Gastrocnemius medialis (tissue), 4 donors: ENCODE results near the gene TRIOBP. TPM values are rescaled to one million over a fixed set of nuclear protein-coding genes. Genes with fewer than 3 reads are reported as not detected.

ENCODE experiments used
- ATAC-seq, 2 donors: fragments of 150-250 bp; one replicate each; pipeline ENCODE4 v1.9.1; 2016
- DNase-seq, 2 donors: peaks; one replicate each; pipeline ENCODE4 v3.0.0-alpha.2; 2019
- H3K27ac ChIP-seq, 4 donors: fragments of 200-600 bp; sonication (generic); 1 replicate in 1 of 4; 2 replicates in 3 of 4; pipeline ENCODE4 v1.5.1; 2016 to 2018; ENCODE audit warnings: mild to moderate bottlenecking in 2 of 4, moderate library complexity in 1 of 4
- H3K27me3 ChIP-seq, 3 donors: fragments of 200-600 bp; sonication (generic) in 2 of 3; 1 replicate in 1 of 3; 2 replicates in 2 of 3; pipeline versions ENCODE4 v1.5.1 to v1.6.0; 2016 to 2019; ENCODE audit warnings: mild to moderate bottlenecking in 1 of 3, moderate library complexity in 1 of 3
- H3K36me3 ChIP-seq, 2 donors: fragments of 200-600 bp; sonication (generic) in 1 of 2; one replicate each; pipeline ENCODE4 v1.5.1; 2017 to 2018
- H3K4me1 ChIP-seq, 2 donors: fragments of 200-600 bp; sonication (generic) in 1 of 2; one replicate each; pipeline ENCODE4 v1.5.1; 2016 to 2017; ENCODE audit warnings: mild to moderate bottlenecking in 2 of 2
- H3K4me3 ChIP-seq, 4 donors: fragments of 200-600 bp; sonication (generic) in 3 of 4; 1 replicate in 1 of 4; 2 replicates in 3 of 4; pipeline ENCODE4 v1.5.1; 2016 to 2019; ENCODE audit warnings: mild to moderate bottlenecking in 2 of 4
- H3K9me3 ChIP-seq, 3 donors: fragments of 200-600 bp; sonication (generic) in 2 of 3; 1 replicate in 1 of 3; 2 replicates in 2 of 3; pipeline ENCODE4 v1.5.1; 2016 to 2019
- POLR2A ChIP-seq, 2 donors: fragments of 450-650 bp; IDR thresholded peaks; one replicate each; pipeline ENCODE4 v1.6.1; 2017; ENCODE audit warnings: antibody characterized with exemption in 2 of 2, mild to moderate bottlenecking in 2 of 2, moderate library complexity in 2 of 2
- in situ Hi-C, 4 donors: fragments of 200-750 bp; cut with MboI; loops; one replicate each; pipeline versions ENCODE4 v1.15.0 to v1.8.0; 2017; ENCODE audit warnings: low sequenced_read_pairs in 4 of 4
- intact Hi-C: fragments of 100-400 bp; cut with DNase I; formaldehyde crosslinking; loops from one replicate; pipeline ENCODE4 v1.15.1; 2023; ENCODE audit warnings: low total_unique reads
- total RNA-seq, 4 donors: library from RNA; depleted of rRNA; stranded (reverse); fragments of >200 nt; gene quantifications; one replicate each; pipeline versions ENCODE4 v1.1.0 to v1.2.3, GENCODE V29; 2016
- TF ChIP-seq, protein P1 (sequence below), 5 experiments: fragments of 450-650 bp in 3 of 5; fragments of 200-600 bp in 2 of 5; sonication (generic) in 2 of 5; IDR thresholded peaks in 4 of 5; conservative IDR thresholded peaks in 1 of 5; 1 replicate in 4 of 5; 2 replicates in 1 of 5; pipeline ENCODE4 v1.5.1; 2016 to 2019; ENCODE audit warnings: antibody characterized with exemption in 5 of 5, mild to moderate bottlenecking in 3 of 5, moderate library complexity in 3 of 5

The TRIOBP gene
- total RNA-seq, 4 donors from 2014 or later = 21.7 to 38.2 (median 30.3) TPM

DNA sequence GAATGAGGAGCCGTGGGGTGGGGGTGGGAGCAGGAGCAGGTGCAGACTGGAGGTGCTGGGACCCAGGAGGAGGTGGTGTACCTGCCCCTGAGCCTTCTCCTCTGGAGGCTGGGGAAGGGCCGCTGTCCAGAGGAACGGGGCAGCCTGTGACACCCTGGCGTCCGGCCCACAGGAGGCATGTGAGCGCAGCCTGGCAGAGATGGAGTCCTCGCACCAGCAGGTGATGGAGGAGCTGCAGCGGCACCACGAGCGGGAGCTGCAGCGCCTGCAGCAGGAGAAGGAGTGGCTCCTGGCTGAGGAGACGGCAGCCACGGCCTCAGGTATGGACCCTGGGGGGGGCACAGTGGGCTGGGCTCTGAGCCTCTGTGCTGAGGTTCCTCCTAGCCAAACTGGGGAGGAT, 68.7 kb downstream of the TRIOBP start:
- Histone ChIP-seq H3K4me1 (peaks cover 10% of the 10 kb centered on the region in 2 donors), H3K4me3 (no peak overlapping the region), H3K9me3 (no peaks in the 10 kb centered on the region), H3K36me3 (peaks cover 0 to 20% of the 10 kb centered on the region in 2 donors), H3K27ac (peak overlapping the region in 3 of 4 donors; percentile 51 to 70 (median 55)), H3K27me3 (no peaks in the 10 kb centered on the region)
- intact Hi-C loops = no loop called here
- peak; percentile 69 for DNase-seq
- in situ Hi-C loops = no loop called here
- peak; percentile 47 to 61 for ATAC-seq
- TF ChIP-seq POLR2A (IDR thresholded peaks at IDR 0.05) = no peak
- TF ChIP-seq, protein P1, sequence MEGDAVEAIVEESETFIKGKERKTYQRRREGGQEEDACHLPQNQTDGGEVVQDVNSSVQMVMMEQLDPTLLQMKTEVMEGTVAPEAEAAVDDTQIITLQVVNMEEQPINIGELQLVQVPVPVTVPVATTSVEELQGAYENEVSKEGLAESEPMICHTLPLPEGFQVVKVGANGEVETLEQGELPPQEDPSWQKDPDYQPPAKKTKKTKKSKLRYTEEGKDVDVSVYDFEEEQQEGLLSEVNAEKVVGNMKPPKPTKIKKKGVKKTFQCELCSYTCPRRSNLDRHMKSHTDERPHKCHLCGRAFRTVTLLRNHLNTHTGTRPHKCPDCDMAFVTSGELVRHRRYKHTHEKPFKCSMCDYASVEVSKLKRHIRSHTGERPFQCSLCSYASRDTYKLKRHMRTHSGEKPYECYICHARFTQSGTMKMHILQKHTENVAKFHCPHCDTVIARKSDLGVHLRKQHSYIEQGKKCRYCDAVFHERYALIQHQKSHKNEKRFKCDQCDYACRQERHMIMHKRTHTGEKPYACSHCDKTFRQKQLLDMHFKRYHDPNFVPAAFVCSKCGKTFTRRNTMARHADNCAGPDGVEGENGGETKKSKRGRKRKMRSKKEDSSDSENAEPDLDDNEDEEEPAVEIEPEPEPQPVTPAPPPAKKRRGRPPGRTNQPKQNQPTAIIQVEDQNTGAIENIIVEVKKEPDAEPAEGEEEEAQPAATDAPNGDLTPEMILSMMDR (IDR thresholded peaks at IDR 0.05 in 4 of 5, conservative IDR thresholded peaks at IDR 0.05 in 1 of 5) = no peak

DNA sequence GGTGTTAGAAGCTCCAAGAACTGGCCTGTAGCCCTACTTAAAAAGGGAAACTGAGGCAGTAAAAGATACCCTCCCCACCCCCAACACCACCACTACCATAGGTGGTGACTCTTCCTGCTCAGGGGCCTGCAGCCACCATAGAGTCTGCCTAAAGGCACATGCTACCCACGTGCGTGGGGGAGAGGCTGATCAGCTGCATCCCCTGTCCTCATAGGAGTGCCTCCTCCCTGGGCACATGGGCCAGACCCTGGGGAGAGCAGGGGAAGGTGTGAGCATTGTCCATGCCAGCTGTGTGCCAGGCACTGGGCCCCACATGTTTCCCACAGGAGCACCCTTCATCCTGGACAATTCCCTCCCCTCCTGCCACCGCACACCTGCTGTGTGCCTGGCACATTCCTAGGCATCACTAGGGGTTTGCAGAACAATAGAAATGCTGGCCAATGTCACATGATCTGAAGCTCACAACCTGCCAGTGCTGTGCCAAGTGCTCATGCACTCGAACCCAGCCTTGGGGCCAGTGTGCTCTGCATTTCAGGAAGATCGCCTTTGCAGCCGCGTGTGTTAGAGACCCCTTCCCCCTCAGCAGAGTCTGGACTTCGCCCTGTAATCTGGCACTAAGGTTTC, 69.2 kb downstream of the TRIOBP start:
- no peak for ATAC-seq
- H3K9me3 ChIP-seq = no peaks in the 10 kb centered on the region
- peaks cover 10% of the 10 kb centered on the region in 2 donors for H3K4me1 ChIP-seq
- DNase-seq = no peak
- in situ Hi-C loops = no loop called here
- H3K36me3 ChIP-seq = peaks cover 0 to 20% of the 10 kb centered on the region in 2 donors
- no peak for TF ChIP-seq POLR2A (IDR thresholded peaks at IDR 0.05)
- TF ChIP-seq, protein P1 (IDR thresholded peaks at IDR 0.05 in 4 of 5, conservative IDR thresholded peaks at IDR 0.05 in 1 of 5) = no peak
- H3K27ac ChIP-seq = no peak overlapping the region
- intact Hi-C loops = no loop called here
- H3K4me3 ChIP-seq = no peak overlapping the region
- no peaks in the 10 kb centered on the region for H3K27me3 ChIP-seq

DNA sequence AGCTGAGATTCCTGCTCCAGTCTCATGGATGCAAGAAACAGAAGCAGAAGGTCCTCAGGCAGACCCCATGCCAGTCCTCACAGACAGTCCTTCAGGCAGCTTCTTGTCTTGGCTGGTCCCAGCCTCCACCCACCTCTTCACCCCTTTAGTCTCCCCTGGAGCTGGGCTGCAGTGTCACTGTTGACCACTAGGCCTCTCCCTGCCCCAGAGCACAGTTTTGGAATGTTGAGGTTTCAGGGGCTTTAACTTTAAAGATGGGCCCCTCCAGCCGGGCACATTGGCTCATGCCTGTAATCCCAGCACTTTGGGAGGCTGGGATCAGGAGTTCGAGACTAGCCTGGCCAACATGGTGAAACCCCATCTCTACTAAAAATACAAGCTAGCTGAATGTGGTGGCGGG, 71.4 kb downstream of the TRIOBP start:
- DNase-seq (no peak), ATAC-seq (no peak)
- intact Hi-C loops = no loop called here
- TF ChIP-seq POLR2A (IDR thresholded peaks at IDR 0.05) = no peak
- TF ChIP-seq, protein P1 (IDR thresholded peaks at IDR 0.05 in 4 of 5, conservative IDR thresholded peaks at IDR 0.05 in 1 of 5) = no peak
- Histone ChIP-seq H3K27me3 (no peaks in the 10 kb centered on the region), H3K4me1 (peaks cover 10% of the 10 kb centered on the region in 2 donors), H3K9me3 (no peaks in the 10 kb centered on the region), H3K4me3 (no peak overlapping the region), H3K36me3 (peaks cover 0 to 34% of the 10 kb centered on the region in 2 donors), H3K27ac (no peak overlapping the region)
- in situ Hi-C loops = no loop called here

DNA sequence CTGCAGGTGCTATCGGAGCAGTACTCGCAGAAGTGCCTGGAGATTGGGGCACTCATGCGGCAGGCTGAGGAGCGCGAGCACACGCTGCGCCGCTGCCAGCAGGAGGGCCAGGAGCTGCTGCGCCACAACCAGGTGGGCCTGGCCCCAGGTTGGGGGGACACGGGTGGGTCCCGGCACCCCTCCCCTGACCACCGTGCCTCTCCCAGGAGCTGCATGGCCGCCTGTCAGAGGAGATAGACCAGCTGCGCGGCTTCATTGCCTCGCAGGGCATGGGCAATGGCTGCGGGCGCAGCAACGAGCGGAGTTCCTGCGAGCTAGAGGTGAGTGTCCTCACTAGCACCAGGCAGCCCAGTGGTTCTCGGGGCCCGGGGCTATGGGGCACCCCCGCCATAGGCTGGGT, 72.2 kb downstream of the TRIOBP start:
- H3K4me1 ChIP-seq = peaks cover 10% of the 10 kb centered on the region in 2 donors
- H3K27ac ChIP-seq = no peak overlapping the region
- DNase-seq = no peak
- intact Hi-C loops (no loop called here), in situ Hi-C loops (no loop called here)
- no peaks in the 10 kb centered on the region for H3K9me3 ChIP-seq
- TF ChIP-seq POLR2A (IDR thresholded peaks at IDR 0.05) = no peak
- TF ChIP-seq, protein P1 (IDR thresholded peaks at IDR 0.05 in 4 of 5, conservative IDR thresholded peaks at IDR 0.05 in 1 of 5) = no peak
- H3K36me3 ChIP-seq = peaks cover 0 to 35% of the 10 kb centered on the region in 2 donors
- ATAC-seq = no peak
- no peaks in the 10 kb centered on the region for H3K27me3 ChIP-seq
- H3K4me3 ChIP-seq = no peak overlapping the region

DNA sequence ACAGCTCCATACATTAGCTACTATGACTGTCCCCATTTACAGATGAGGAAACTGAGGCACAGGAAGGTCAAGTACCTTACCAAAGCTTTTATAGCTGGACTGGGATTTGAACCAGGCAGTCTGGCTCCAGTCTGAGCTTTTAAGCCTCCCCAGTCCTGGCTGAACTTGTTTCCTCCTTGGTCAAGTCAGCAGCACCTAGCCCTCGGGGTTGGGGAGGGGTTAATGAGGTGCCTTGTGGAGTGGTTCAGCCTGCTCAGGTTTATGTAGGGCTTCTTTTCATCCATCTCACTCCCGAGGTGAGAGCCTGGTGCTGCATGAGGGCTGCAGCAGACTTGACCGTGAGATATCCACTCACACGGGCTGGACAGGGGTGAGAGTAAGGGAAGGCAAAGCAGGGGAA, 74.2 kb downstream of the TRIOBP start:
- DNase-seq (no peak), ATAC-seq (no peak)
- no peak overlapping the region for H3K4me3 ChIP-seq
- no peak overlapping the region for H3K27ac ChIP-seq
- in situ Hi-C loops (no loop called here), intact Hi-C loops (no loop called here)
- no peaks in the 10 kb centered on the region for H3K9me3 ChIP-seq
- H3K4me1 ChIP-seq = no peaks in the 10 kb centered on the region
- H3K36me3 ChIP-seq = peaks cover 0 to 37% of the 10 kb centered on the region in 2 donors
- no peak for TF ChIP-seq POLR2A (IDR thresholded peaks at IDR 0.05)
- H3K27me3 ChIP-seq = no peaks in the 10 kb centered on the region
